ENCODE results near the gene TMEM238L.

Gene TMEM238L

GRCh38 chr17:10772425-10773380, 31.2 kb downstream of the TMEM238L start:
- peak; percentile 59 for DNase-seq

GRCh38 chr17:10771148-10771547, 32.8 kb downstream of the TMEM238L start:
- DNase-seq: no peak

GRCh38 chr17:10769840-10770239, 34.1 kb downstream of the TMEM238L start:
- DNase-seq: no peak

DNA sequence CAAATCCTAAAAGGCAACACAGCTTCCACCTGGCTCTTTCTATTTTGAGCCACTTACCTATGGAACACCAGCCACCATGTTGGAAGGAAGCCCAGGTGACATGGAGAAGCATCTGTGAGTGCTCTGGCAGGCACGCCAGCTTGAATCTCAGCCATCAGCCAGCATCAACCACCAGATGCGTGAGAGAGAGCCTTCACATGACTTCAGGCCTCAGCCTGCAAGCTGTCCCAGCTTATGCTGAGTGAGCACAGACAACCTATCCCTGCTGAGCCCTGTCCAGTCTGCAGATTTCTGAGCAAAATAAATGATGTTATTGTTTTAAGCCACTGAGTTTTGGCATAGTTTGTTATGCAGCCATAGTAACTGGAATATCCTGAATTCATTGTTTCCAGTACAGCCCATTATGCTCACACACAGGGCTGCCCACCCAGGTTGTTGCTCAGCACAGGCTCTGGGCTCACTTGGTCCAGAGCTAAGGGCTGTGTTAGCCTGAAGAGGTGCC, 35.1 kb downstream of the TMEM238L start:
- DNase-seq: no peak

GRCh38 chr17:10767232-10767631, 36.7 kb downstream of the TMEM238L start:
- DNase-seq: no peak

GRCh38 chr17:10762037-10762436, 41.9 kb downstream of the TMEM238L start:
- no peak for DNase-seq

GRCh38 chr17:10761281-10761680, 42.6 kb downstream of the TMEM238L start:
- no peak for DNase-seq

GRCh38 chr17:10758062-10758461, 45.8 kb downstream of the TMEM238L start:
- no peak for DNase-seq

DNA sequence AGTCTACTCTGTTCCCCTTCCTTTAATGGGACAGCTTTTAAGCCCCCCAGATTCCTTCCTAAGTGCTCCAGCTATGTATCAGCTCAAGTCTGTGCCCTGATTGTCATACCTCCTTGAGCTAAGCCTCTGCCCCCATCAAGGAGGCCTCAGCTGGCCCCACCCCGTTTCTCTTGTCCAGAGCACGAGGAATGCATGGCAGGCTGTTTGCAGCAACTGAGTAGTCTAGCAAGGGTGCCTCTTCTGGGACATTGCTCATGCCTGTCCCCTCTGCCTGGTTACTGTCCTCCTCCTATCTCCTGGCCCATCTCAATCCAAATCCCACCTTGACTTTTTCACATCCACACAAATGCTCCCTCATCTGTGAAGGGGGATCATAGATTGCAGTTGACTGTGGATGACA, 46.3 kb downstream of the TMEM238L start:
- no peak for DNase-seq

GRCh38 chr17:10757067-10757466, 46.8 kb downstream of the TMEM238L start:
- DNase-seq: no peak

GRCh38 chr17:10756619-10757018, 47.3 kb downstream of the TMEM238L start:
- DNase-seq: no peak

DNA sequence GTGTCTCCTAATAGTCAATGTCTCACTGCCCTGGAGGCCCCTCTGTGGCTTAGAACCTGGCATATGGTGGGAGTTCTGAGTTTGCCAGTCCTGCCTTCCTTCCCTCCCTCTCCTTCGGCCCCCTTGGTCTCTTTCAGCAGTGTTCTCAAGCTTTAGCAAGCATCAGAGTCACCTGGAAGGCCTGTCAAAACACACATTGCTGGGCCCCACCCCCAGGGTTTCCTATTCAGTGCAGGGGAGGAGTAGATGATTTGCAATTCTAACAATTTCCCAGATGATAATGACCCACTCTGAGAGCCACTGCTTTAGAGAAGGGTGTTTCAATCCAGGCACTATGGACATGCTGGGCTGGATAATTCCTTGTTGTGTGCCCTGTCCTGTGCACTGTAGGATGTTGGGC, 47.7 kb downstream of the TMEM238L start:
- DNase-seq: no peak

- no peak for DNase-seq
Measured at GRCh38 chr17:10755592-10756127, 48.2 kb downstream of the TMEM238L start.

GRCh38 chr17:10754861-10755591, 48.9 kb downstream of the TMEM238L start:
- DNase-seq: no peak

DNA sequence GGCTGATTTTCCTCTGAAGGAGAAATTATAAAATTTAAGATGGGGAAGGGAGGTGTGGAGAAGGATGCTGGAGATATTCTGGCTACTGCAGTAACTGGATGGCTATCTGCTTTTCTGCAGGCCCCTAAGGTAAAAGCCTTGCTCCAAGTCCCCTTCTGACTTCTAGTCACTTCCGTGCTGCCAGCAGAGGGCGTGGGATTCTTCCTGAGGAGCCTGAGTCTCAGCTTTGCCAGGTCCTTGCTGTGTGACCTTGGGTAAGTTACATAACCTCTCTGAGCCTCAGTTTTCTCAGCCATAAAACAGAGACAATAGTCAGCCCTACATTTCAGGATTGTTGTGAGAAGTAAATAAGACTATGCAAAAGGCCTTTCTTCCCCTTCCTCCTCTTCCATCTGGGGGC, 49.8 kb downstream of the TMEM238L start:
- DNase-seq: no peak

- DNase-seq: no peak
Measured at GRCh38 chr17:10752696-10753095, 51.2 kb downstream of the TMEM238L start.

GRCh38 chr17:10751563-10751962, 52.3 kb downstream of the TMEM238L start:
- DNase-seq: no peak

GRCh38 chr17:10750210-10750609, 53.7 kb downstream of the TMEM238L start:
- no peak for DNase-seq

GRCh38 chr17:10748531-10749181, 55.2 kb downstream of the TMEM238L start:
- no peak for DNase-seq

GRCh38 chr17:10745231-10745630, 58.7 kb downstream of the TMEM238L start:
- DNase-seq: no peak
